Measurements from ENCODE around the gene PHF21B.
"Not testable (repeated sequence)": the region's sequence is repeated elsewhere in the genome, so short reads cannot be mapped to it uniquely, and the experiment has no call there.

PHF21B gene

DNA sequence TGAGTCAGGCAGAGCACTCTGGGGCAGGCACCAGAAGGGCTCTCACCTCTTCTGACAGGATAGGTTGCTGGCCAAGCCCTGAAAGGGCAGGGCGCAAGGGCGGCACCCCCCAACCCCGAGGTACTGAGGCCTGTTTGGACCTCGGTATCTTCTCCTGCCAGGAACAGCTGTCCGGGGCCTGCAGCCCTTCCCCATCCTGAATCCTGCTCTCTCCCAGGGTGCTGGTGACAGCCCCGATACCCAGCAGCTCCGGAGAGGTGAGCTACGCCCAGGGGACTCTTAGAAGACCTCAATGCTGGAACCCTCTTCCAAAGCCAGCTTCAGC lies 79.1 kb downstream of the PHF21B start:
- no peak for DNase-seq

GRCh38 chr22:44930016-44930710 lies 79.6 kb downstream of the PHF21B start:
- DNase-seq = no peak

DNA sequence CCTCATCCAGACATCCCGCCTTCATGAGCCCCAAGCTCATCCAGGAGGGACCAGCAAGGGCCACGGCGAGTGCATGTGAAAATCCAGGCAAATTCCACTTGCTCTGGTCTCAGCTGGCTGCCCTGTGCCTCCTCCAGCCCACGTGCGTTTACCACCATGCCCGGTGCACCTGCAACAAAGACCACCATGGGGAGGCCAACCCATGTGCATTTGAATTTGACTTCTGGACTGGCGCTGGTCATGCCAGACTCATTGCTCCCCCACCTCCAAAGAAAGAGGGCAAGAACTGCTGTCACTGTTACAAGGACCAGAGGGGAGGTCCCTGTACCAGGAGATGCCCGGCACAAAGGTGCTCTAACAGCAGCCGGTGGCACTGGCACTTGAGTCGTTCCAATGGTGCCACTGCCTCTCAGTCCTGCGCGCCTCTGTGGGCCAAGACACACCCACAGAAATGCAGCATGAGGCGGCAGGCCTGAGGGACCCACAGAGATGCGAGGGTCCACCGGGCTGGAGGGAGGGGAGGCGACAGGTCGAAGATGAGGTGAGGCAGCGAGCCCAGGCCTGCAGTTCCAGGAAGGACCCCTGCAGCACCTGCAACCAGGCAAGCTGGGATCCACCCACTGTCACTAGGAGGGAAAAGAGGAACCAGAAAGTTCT lies 80.3 kb downstream of the PHF21B start:
- DNase-seq = no peak

DNA sequence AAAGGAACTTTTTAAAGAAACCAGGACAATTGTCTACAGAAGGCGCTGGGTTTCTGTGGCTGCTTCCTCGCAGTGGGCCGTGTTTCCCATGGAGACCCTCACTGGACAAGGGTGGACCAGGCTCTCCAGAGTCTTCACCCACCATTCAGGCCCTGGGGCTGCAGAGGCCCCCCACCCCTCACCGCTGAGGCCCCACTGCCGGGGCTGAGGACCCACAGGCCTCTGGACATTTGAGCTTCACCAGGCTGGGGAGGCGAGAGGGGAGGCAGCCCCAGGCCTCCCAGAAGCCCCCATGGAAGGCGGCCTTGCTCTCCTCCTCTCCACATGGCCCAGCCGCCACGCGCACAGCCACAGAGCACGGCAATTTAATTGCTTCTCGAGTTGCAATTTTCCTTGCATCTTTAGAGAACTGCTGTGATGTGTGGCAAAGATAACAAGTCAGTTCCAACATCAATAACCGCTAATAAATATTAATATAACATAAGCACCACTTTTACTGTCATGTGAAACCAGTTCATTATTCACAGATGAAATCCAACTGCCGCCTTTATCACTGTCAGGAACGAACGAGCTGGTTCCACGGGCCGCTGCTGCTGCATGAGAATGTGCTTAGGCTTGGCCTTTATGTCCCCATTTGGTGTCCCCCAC lies 81.0 kb downstream of the PHF21B start:
- no peak for DNase-seq

GRCh38 chr22:44928136-44928463 lies 81.7 kb downstream of the PHF21B start:
- DNase-seq = no peak

DNA sequence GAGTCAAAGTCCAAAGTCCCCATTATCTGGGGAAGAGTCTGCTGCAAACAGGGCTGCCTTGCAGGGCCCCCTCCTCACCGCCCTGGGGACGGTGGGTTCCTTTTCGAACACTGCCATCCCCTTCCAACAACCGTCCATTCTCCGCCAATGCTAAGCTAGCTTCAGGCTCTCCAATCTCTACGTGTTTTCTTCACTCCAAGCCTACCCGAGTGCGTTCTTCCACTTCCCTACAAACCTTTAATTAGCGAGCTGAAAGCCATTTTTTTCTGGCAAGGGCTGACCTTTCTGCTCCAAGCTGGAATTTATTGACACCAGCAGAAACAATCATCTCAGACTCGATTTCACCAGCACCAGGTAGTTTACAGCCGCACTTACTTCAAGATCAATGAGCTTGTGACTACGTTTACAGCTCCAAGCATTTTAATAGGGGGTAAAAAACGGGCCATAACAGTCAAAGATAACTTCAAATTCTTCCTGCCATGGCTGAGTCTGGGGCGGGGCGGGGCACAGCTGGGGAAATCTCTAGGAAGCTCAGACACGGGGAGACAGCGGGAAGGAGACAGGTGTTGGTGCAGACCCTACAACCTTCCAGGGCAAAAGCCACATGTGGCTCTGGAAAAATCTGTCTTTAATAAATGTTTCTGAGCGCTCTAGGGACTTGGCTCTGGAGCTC lies 82.2 kb downstream of the PHF21B start:
- no peak for DNase-seq

GRCh38 chr22:44926491-44927415 lies 83.1 kb downstream of the PHF21B start:
- DNase-seq = no peak

DNA sequence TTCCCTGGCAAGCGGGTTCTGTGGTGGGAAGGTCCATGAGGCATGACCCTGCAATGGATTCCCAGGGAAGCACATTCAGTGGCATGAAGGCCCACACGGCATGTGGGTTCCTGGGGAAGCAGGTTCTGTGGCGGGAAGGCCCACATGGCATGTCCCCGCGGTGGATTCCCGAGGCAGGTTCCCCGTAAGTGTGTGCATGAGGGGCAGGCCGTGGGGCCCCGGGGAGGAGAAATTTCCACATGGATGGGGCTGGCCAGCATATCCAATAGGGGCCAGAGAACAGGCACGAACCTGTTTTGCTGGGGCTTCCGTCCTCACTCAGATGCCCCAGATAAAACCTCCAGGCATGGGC lies 83.7 kb downstream of the PHF21B start:
- DNase-seq = no peak

- no peak for DNase-seq
These were observed 84.2 kb downstream of the PHF21B start for GRCh38 chr22:44925465-44926123.

DNA sequence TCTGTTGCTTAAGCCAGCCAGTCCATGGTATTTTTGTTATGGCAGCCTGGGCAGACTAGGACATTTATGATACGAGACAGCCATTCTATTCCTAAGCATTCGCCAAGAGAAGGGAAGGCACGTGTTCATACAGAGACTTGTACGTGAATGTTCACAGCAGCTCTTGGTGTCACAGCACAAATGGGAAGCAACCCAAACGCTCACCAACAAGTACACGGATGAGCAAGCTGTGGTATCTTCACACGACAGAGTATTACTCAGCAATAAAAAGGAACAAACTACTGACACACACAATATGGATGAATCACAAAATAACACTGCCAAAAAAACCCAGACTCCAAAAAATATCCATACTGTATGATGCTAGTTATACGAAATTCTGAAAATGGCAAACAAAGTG lies 85.1 kb downstream of the PHF21B start:
- no peak for DNase-seq

DNA sequence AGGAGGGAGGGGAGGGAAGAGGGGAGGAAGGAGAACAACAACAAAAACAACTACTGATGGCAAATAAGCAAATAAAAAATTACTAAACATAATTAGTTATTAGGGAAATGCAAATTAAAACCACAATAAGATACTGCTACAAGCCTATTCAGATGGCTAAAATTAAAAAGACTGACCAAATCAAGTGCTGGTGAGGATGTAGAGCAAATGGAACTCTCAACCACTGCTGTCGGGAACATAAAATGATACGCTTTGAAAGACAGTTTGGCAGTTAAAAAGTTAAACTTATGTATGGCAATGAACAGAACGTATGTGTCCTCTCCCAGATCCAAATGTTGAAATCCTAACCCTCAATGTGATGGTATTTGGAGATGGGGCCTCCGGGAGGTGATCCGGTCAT lies 85.7 kb downstream of the PHF21B start:
- no peak for DNase-seq

GRCh38 chr22:44921766-44922165 lies 88.0 kb downstream of the PHF21B start:
- not testable (repeated sequence) for DNase-seq

DNA sequence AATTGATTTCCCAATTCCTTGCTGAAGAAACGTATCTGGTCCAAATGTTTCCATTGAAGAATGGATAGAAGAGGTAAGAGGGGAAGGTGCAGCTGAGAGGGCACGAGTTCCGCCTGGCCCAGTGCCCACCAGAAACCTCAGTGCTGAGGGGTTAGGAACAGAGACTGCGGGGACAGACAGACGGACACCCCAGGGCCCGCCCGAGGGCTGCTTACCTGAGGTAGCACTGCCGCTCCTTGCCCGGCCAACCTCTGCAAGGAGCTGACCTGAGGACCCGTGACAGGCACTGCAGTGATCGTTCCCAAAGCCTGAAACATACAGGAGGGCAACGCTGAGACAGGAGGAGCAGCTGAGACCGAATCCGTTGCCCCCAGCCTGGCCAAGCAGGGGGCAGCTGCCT lies 89.6 kb downstream of the PHF21B start:
- no peak for DNase-seq

DNA sequence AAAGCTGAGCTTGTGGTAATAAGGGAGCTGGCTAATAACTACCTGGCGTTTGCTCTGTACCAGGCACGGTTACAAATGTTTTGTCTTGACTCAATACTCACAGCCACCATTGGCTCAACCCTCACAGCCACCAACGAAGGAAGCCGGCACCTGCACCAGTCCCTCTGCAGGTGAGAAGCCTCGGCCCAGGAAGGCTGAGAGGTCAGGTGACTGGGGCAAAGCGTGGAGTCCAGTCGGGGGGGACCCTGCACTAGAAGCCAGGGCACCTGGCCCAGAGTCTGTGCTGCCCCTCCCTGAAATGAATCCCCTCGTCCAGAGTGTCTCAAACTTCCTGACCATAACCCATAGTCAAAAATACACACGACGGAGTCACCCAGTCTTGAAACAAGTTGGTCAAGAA lies 90.1 kb downstream of the PHF21B start:
- no peak for DNase-seq

DNA sequence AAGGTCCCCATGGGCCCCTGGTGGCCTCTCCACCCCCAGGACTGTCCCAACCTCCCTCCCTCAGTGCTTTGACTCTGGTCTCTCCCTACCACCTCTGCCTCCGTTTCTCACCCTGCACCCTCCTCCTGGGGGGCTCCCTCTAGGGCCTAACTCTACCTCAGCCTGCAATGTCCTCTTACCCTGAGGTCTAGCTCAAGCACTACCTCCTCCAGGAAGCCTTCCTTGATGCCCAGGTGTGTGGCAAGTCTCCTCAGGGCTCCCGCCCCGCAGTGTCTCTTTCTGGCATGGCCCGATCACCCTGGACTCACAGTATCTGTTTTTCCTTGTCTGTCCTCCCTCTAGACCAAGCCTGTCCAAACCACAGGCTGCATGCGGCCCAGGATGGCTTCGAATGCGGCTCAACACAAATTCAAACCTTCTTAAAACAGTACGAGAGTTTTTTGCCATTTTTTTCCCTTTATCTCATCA lies 90.8 kb downstream of the PHF21B start:
- no peak for DNase-seq

DNA sequence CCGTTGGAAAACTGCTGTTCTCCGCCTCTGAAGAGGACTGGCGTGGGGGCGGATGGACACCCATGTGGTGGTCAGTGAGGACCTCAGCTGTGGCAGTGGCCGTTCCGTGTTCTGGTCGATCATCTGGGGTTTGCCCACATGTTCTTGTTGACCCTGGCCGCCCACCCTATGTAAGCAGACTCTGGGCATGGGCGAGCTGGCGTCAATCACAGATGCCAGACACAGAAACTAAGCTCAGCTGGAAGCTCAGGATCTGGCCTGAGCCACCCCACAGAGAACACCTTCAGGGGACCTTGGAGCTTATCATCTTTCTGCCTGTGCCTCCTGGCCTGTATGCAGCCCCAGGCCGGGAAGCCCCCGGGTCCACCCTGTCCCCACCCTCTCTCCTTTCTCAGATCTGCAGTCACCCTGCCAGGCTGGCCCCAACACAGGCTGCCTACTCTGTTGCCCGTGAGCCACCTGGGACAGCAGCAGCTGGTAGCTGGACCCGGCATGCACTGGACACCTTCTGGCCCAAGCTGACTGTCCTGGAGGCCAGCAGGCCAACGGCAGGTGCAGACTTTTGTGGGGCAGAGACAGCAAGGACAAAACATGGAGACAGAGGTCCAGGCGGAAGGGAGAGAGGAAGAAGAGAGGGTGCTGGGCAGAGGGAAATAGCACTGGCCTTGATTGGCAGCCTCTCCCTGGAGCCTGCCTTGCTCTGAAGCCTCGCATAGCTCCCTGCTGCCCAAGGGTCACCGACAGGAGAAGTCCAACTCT lies 91.5 kb downstream of the PHF21B start:
- no peak for DNase-seq

DNA sequence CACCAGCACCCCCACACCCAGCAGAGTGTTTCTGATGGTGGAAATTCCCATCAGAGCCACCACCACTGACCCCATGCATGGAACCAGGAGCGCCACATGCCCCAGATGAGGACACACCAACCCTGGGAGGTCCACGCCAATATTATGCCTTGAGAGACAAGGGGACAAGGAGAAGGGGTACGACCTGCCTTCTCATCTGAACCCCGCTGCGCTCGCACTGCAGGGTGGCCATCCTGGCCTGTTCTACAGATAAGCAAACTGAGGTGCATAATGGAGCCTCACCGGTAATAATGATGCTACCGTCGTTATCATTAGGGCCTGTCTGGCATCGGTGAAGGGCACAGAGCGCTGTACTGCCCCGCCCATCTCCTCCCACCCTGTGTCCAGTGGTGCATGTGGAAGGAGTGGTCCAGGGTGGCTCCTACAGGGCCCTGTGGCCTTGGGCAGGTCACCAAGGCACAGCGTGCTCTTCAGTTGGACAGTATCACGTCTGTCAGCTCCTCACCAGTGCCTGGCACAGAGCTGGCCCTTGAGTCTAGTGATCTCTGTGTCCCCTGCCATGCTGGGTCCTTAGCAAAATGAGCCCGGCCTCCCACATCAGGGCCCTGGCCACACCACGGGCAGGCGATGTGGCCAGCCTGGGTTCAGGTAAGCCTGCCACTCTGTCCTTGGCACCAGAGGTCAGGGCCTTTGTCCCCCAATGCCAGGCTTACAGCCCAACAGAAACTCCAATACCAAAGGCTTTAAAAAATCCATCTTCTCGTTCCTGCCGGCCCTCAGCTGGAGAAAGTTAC lies 92.2 kb downstream of the PHF21B start:
- no peak for DNase-seq

DNA sequence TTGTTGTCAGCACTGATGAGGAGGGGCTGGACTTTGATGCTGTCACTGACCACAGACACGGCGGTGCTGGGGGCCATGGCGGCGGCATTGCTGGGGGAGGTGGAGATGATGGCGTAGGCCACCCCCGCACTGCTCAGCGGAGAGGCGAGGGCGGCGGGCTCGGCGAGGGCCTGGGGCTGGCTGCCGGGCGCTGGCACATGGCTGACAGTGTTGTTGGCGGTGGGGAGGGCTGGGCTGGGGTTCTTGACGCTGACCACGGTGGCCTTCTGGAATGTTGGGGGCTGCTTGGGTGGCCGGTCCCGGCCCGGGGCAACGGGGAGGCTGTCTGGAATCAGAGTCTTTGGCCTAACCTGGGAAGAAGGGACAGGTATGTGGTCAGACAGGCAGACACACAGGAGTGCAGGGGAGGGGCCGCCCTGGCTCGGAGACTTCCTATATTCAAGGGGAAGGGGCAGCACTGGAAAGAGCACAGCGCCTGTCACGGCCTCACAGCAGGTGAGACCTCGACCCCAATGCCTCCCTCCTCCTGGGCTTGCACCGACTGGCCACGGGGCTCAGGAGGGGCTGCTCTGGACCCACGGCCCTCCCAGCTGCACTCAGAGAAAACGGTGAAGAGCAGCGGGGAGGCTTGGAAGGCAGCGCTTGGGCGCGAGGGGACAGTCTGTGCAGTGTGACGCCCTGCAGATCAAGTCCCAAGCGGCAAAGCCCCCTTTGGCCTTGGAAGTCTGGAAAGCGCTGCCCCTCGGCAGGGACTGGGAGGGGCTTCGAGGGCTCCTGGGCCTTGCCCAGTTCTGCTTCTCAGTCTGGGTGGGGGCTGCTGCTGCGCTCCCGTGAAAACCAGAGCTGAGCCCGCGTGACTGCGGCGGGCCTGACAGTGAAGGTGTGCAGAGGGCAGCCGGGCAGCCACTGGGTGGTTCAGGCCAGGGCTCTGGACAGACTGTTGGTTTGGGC lies 93.2 kb downstream of the PHF21B start:
- no peak for DNase-seq

DNA sequence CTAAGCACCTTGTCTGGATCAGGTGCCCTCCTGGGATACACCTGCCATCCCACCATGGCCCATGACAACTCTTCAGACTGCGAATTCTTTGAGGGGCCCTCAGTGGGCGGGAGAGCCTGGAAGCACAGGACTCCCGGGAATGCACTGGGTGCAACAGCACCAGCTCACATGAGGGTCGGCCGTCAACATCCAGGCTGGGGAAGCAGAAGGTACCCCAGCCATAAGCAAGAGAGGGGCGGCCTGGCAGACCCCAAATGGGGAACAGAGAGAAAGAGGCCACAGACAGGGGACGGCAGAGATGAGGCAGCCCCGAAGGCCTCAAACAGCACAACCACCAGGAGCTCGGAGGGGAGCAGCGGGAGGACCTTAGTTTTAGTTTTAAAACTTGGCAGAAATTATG lies 94.4 kb downstream of the PHF21B start:
- DNase-seq = no peak
